BJ (cell line): ENCODE measurements around the gene ATF7. TPM values are rescaled to one million over a fixed set of nuclear protein-coding genes. Genes with fewer than 3 reads are reported as not detected.
A peak's percentile ranks its signal among the peaks of the same experiment; 100 is the strongest.

Source experiments
- CTCF ChIA-PET: fragments of 350-600 bp; formaldehyde crosslinking; extraction: SDS; loops from one replicate; lab custom pipeline; 2021; ENCODE audit warnings: antibody characterized with exemption, inconsistent platforms; lab: Yijun Ruan, JAX
- POLR2A ChIA-PET: fragments of 300-600 bp; sonication (Branson Sonifier 250); formaldehyde crosslinking; extraction: SDS; loops from one replicate; lab custom pipeline; 2021; ENCODE audit warnings: antibody characterized with exemption; lab: Charles Lee
- DNase-seq: peaks from one replicate; pipeline ENCODE4 v3.0.0-alpha.2; 2011; ENCODE audit warnings: low read depth
- H3K27me3 ChIP-seq: 2 replicates; pipeline ENCODE4 v1.6.0; 2011; ENCODE audit warnings: low read length; ENCODE audit not compliant: control insufficient read depth, insufficient read depth
- H3K36me3 ChIP-seq: 2 replicates; pipeline ENCODE4 v1.5.1; 2011; ENCODE audit warnings: low read length; ENCODE audit not compliant: control insufficient read depth, insufficient read depth
- H3K4me3 ChIP-seq: 2 replicates; pipeline ENCODE4 v1.5.1; 2011; ENCODE audit warnings: low read depth, mild to moderate bottlenecking, control low read depth, low read length
- CTCF ChIP-seq: IDR thresholded peaks from 2 replicates; pipeline ENCODE4 v1.5.1; 2011; ENCODE audit warnings: low read depth, mild to moderate bottlenecking, control low read depth, inconsistent platforms, low read length, moderate library complexity; ENCODE audit not compliant: insufficient read depth
- polyA plus RNA-seq: library from polyadenylated mRNA; depleted of rRNA; stranded (reverse); fragments of >200 nt; gene quantifications from 2 replicates; pipeline ENCODE4 v1.2.3, GENCODE V29; 2011

ATF7 gene
- polyA plus RNA-seq, 1 experiment = 21.8 TPM

DNA sequence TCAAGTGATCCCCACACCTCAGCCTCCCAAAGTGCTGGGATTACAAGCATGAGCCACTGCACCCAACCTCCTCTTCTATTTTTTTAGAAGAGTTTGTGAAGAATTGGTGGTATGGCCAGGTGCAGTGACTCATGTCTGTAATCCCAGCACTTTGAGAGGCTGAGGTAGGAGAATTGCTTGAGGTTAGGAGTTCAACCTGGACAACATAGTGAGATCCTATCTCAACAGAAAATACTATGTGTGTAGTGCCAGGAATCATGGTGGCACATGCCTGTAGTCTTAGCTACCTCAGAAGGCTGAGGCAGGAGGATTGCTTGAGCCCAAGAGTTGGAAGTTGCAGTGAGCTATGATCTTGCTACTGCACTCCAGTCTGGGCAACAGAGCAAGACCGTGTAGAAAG, 5.5 kb upstream of the ATF7 start:
- no peak for TF ChIP-seq CTCF
- no peaks in the 10 kb centered on the region for H3K36me3 ChIP-seq
- H3K4me3 ChIP-seq = no peak overlapping the region
- DNase-seq = no peak
- H3K27me3 ChIP-seq = no peaks in the 10 kb centered on the region; the same call in 1 of the 2 replicates
- POLR2A ChIA-PET = no interaction called here
- CTCF ChIA-PET = no interaction called here

- H3K4me3 ChIP-seq = no peak overlapping the region
- ChIA-PET POLR2A (no interaction called here), CTCF (no interaction called here)
- no peak for TF ChIP-seq CTCF
- H3K27me3 ChIP-seq = no peaks in the 10 kb centered on the region; the same call in 1 of the 2 replicates
- no peak for DNase-seq
- no peaks in the 10 kb centered on the region for H3K36me3 ChIP-seq
Observed at GRCh38 chr12:53627919-53628318, 1.7 kb upstream of the ATF7 start.

DNA sequence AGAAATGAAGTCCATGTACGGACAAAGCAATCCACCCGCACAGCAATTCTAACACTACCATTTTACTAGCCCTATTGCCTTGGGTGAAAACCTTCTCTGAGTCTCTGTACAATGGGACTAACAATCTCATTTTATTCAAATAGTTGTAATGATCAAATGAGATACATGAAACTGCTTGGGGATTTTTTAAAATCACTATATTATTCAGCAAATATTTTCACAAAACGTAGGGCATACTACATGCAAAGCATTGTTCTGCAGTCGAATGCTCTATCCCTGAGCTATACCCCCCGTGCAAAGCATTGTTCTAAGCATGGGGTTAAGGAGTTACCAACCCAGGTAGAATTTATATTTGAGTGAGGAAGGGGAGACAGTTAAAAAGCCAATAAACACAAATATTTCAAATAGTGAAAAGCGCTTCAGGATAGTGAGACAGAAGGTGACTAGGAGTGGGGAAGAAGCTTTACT, 554 bp upstream of the ATF7 start:
- H3K4me3 ChIP-seq = peak overlapping the region; percentile 86
- DNase-seq = no peak
- ChIA-PET POLR2A (no interaction called here), CTCF (interaction anchor here (1.2 to 1.5 kb wide), 2 partner anchors 10 to 83 kb away, joined by 3 to 4 read pairs; no protein-coding TSS in a partner anchor)
- no peaks in the 10 kb centered on the region for H3K27me3 ChIP-seq
- no peaks in the 10 kb centered on the region for H3K36me3 ChIP-seq
- no peak for TF ChIP-seq CTCF

DNA sequence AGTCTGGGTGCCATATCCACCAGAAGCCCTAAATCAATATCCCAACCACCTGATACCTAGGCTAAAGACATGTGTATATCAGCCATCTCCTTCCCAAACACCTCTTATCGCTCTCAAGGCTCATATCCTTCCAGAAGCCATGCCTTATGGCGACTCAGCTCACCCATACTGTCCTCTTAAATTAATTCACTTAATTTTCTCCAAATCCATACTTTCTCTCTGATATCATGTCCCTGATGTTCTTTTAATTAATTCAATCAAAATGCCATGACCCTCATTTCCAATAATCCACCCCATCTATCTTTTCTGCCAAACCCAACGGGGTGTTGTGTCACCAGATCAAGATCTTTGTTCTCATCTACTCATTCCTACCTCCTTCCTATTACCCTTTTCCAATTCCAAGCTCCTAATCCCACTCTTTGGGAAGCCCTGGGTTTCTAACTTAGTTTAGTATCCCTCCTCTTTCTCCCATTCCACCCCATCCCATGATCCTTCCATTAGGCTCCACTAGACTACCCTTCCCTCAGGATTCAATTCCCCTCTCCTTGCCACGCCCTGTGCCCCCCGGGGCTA, 723 bp downstream of the ATF7 start:
- ChIA-PET POLR2A (no interaction called here), CTCF (interaction anchor here (1.2 to 2.2 kb wide), 4 partner anchors 9 to 82 kb away, joined by 3 to 9 read pairs (median 5); no protein-coding TSS in a partner anchor)
- DNase-seq = no peak
- TF ChIP-seq CTCF = no peak
- H3K4me3 ChIP-seq = peak overlapping the region; percentile 86
- no peaks in the 10 kb centered on the region for H3K36me3 ChIP-seq
- H3K27me3 ChIP-seq = no peaks in the 10 kb centered on the region

GRCh38 chr12:53624956-53625355, 1.2 kb downstream of the ATF7 start:
- H3K27me3 ChIP-seq = no peaks in the 10 kb centered on the region
- POLR2A ChIA-PET = no interaction called here
- CTCF ChIA-PET = interaction anchor here (0.6 to 2.2 kb wide), 6 partner anchors 13 to 85 kb away, joined by 3 to 9 read pairs (median 5); partner anchors contain the start of gene ATP5MC2
- DNase-seq = no peak
- peak overlapping the region; percentile 86 for H3K4me3 ChIP-seq
- no peak for TF ChIP-seq CTCF
- H3K36me3 ChIP-seq = no peaks in the 10 kb centered on the region
